Measurements from ENCODE around the gene SERPINI1.
A peak's percentile ranks its signal among the peaks of the same experiment; 100 is the strongest.

The SERPINI1 gene

GRCh38 chr3:167772992-167773391 is 37.5 kb downstream of the SERPINI1 start:
- no peak for DNase-seq (ENCODE audit: low spot score)
- TF ChIP-seq CTCF (IDR thresholded peaks at IDR 0.05; ENCODE audit: extremely low read depth, missing control alignments): no peak

- no peak for TF ChIP-seq CTCF (IDR thresholded peaks at IDR 0.05; ENCODE audit: extremely low read depth, missing control alignments)
- peak; percentile 17 for DNase-seq (ENCODE audit: low spot score)
Measured at GRCh38 chr3:167773584-167773983, 38.1 kb downstream of the SERPINI1 start.

- TF ChIP-seq CTCF (IDR thresholded peaks at IDR 0.05; ENCODE audit: extremely low read depth, missing control alignments): no peak
- no peak for DNase-seq (ENCODE audit: low spot score)
Measured at GRCh38 chr3:167776066-167776685, 40.7 kb downstream of the SERPINI1 start.

GRCh38 chr3:167777356-167777755 is 41.8 kb downstream of the SERPINI1 start:
- DNase-seq (ENCODE audit: low spot score): no peak
- no peak for TF ChIP-seq CTCF (IDR thresholded peaks at IDR 0.05; ENCODE audit: extremely low read depth, missing control alignments)

- TF ChIP-seq CTCF (IDR thresholded peaks at IDR 0.05; ENCODE audit: extremely low read depth, missing control alignments): no peak
Measured at GRCh38 chr3:167780214-167780883, 44.8 kb downstream of the SERPINI1 start.

GRCh38 chr3:167783781-167784180 is 48.3 kb downstream of the SERPINI1 start:
- DNase-seq (ENCODE audit: low spot score): no peak
- TF ChIP-seq CTCF (IDR thresholded peaks at IDR 0.05; ENCODE audit: extremely low read depth, missing control alignments): no peak

More at GRCh38 chr3:167780214-167780883, 44.8 kb downstream of the SERPINI1 start:
- DNase-seq (ENCODE audit: low spot score): no peak

GRCh38 chr3:167785790-167786189 is 50.3 kb downstream of the SERPINI1 start:
- TF ChIP-seq CTCF (IDR thresholded peaks at IDR 0.05; ENCODE audit: extremely low read depth, missing control alignments): no peak
- no peak for DNase-seq (ENCODE audit: low spot score)

Measured in GM20000 (cell line).